Measurements from ENCODE around the gene ACAA1. TPM values are rescaled to one million over a fixed set of nuclear protein-coding genes. Genes with fewer than 3 reads are reported as not detected.
"Not testable (repeated sequence)": the region's sequence is repeated elsewhere in the genome, so short reads cannot be mapped to it uniquely, and the experiment has no call there.

ACAA1 gene
- total RNA-seq, 1 donor from 2014 or later: 62.0 TPM

DNA sequence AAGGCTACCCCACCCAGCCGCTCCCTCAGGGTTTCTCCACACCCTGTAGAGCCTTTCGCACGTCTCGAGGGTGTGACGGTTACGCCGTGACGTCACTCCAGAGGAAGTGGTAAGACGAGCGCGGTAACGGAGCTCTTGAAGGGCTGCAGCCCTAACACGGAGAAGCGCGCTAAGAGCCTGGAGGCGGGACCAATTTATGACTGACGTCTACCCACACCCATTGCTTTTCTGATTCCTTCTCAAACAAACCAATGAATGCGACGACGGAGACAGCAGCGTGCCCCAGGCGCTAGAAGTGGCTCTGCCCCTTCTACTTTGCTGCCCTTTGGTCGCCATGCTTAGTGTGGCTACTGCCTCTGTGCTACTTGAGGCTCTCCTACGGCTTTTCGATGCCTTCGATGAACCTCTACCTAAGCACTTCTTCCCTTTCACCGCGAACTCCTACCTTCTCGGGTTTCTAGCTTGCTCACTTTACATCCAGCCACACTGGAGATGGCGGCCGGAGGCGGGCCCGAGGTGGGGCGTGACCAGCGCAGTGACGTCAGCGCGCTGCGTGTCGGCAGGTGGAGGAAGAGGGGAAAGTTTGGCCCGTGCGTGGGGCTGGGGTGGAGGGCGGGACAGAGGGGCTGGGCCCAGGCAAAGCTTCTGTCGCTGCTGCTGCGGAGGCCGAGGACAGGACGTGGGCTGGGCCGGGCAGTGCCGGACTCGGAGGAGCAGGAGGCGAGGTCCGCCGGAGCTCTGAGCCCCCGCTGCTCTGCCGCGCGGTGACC lies 28.2 kb upstream of the ACAA1 start, which contains the start of gene OXSR1:
Gene OXSR1 (plus strand): TSS at position 586 of the 770 bp plus-strand sequence. CDS start 340 bp downstream, outside the sequence.
- Mint-ChIP-seq H3K27me3 (ENCODE audit: unreplicated experiment) (no peaks in the 10 kb centered on the region), H3K36me3 (ENCODE audit: unreplicated experiment) (no peaks in the 10 kb centered on the region), H3K9me3 (ENCODE audit: unreplicated experiment) (no peaks in the 10 kb centered on the region), H3K27ac (ENCODE audit: unreplicated experiment) (peak within 1 kb of the TSS; percentile 99), H3K4me1 (ENCODE audit: unreplicated experiment) (peaks cover 42% of the 10 kb centered on the region), H3K4me3 (ENCODE audit: unreplicated experiment) (peak within 1 kb of the TSS; percentile 84)
- TF ChIP-seq, protein P1, sequence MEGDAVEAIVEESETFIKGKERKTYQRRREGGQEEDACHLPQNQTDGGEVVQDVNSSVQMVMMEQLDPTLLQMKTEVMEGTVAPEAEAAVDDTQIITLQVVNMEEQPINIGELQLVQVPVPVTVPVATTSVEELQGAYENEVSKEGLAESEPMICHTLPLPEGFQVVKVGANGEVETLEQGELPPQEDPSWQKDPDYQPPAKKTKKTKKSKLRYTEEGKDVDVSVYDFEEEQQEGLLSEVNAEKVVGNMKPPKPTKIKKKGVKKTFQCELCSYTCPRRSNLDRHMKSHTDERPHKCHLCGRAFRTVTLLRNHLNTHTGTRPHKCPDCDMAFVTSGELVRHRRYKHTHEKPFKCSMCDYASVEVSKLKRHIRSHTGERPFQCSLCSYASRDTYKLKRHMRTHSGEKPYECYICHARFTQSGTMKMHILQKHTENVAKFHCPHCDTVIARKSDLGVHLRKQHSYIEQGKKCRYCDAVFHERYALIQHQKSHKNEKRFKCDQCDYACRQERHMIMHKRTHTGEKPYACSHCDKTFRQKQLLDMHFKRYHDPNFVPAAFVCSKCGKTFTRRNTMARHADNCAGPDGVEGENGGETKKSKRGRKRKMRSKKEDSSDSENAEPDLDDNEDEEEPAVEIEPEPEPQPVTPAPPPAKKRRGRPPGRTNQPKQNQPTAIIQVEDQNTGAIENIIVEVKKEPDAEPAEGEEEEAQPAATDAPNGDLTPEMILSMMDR (IDR thresholded peaks at IDR 0.05): no peak
- DNase-seq (ENCODE audit: extremely low spot score, unreplicated experiment): peak; percentile 98

DNA sequence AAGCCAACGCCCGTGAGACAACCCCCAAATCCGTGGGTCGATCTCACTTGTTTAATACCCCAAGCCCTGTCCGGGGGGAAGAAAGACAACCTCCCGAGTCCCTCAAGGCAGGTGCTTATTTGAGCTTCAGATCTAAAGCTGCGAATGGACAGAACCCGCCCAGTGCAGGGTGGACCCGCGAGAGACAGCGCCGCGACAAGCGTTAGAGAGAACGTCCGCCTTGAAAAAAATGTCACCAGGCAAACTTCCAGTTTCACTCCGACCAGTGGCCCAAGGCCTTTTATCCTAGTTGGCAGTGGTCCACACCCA lies 27.7 kb upstream of the ACAA1 start:
- no peaks in the 10 kb centered on the region for H3K27me3 Mint-ChIP-seq (ENCODE audit: unreplicated experiment)
- H3K27ac Mint-ChIP-seq (ENCODE audit: unreplicated experiment): peak overlapping the region; percentile 99
- peak overlapping the region; percentile 84 for H3K4me3 Mint-ChIP-seq (ENCODE audit: unreplicated experiment)
- H3K9me3 Mint-ChIP-seq (ENCODE audit: unreplicated experiment): no peaks in the 10 kb centered on the region
- H3K36me3 Mint-ChIP-seq (ENCODE audit: unreplicated experiment): no peaks in the 10 kb centered on the region
- no peak for DNase-seq (ENCODE audit: extremely low spot score, unreplicated experiment)
- peaks cover 42% of the 10 kb centered on the region for H3K4me1 Mint-ChIP-seq (ENCODE audit: unreplicated experiment)
- TF ChIP-seq, protein P1 (IDR thresholded peaks at IDR 0.05): no peak

DNA sequence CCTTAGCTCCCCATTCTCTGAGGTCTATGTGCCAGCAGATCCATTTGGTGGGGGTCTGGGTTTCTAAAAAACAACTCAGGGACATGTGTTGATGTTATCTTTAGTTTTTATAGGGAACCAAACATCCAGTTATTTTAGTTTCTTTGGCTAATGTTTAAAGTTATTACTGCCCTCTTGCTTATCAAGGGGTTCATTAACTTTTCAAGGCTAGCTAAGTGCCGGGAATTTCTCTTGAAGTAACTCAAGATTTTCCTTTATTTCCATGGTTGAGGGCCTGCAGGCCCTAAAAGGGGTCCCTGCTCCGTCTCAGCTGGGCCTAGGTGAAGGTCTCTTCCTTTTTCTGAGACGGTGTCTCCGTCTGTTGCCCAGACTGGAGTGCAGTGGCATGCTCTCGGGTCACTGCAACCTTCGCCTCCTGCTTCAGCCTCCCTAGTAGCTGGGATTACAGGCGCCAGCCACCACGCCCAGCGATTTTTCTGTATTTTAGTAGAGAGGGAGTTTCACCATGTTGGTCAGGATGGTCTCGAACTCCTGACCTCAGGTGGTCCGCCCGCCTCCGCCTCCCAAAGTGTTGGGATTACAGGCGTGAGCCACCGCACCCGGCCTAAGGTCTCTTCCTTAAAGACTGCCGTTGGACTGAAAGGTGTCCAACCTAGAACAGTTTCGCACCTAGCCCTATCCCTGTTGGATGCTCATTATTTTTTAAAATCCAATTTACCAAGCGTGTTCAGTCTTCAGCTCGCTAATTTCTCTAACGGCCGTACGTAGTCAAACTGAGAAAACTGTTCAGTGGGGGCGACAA lies 27.1 kb upstream of the ACAA1 start:
- Mint-ChIP-seq H3K27ac (ENCODE audit: unreplicated experiment) (peak overlapping the region; percentile 99), H3K36me3 (ENCODE audit: unreplicated experiment) (no peaks in the 10 kb centered on the region), H3K9me3 (ENCODE audit: unreplicated experiment) (no peaks in the 10 kb centered on the region), H3K4me1 (ENCODE audit: unreplicated experiment) (peaks cover 36% of the 10 kb centered on the region), H3K27me3 (ENCODE audit: unreplicated experiment) (no peaks in the 10 kb centered on the region), H3K4me3 (ENCODE audit: unreplicated experiment) (peak overlapping the region; percentile 84)
- TF ChIP-seq, protein P1 (IDR thresholded peaks at IDR 0.05): no peak
- no peak for DNase-seq (ENCODE audit: extremely low spot score, unreplicated experiment)

DNA sequence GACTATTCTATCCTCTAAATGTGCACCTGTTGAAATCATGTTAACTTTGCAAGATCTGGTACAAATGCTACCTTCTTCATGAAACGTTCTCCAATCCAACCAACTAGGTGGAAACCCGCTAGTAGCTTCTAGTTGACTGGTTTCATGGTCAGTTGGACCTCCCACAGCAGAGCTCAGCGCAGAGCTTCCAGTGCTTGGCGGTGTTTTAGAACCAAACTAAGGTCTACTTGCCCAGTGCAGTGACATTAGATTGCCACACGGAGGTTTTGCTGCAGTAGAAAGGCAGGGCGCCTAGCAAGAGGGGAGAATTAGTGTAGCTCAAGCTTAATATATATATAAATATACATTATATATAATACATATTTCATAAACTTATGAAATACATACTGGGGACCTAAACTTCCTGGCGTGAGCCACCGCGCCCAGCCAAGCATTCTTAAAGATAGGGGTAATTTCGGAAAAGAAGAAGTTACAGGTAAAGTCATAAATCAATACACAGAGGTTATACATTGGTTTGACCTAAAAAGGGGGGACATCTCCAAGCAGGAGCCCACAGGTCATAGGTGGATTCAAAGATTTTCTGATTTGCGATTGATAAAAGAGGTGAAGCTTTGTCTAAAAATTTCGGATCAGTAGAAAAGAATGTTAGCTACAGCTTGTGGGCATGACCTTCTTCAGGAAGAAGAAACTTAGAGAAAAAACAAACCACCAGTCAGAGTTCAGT lies 26.4 kb upstream of the ACAA1 start:
- no peaks in the 10 kb centered on the region for H3K36me3 Mint-ChIP-seq (ENCODE audit: unreplicated experiment)
- DNase-seq (ENCODE audit: extremely low spot score, unreplicated experiment): no peak
- no peak overlapping the region for H3K27ac Mint-ChIP-seq (ENCODE audit: unreplicated experiment)
- TF ChIP-seq, protein P1 (IDR thresholded peaks at IDR 0.05): peak; percentile 22
- no peak overlapping the region for H3K4me3 Mint-ChIP-seq (ENCODE audit: unreplicated experiment)
- peaks cover 29% of the 10 kb centered on the region for H3K4me1 Mint-ChIP-seq (ENCODE audit: unreplicated experiment)
- H3K9me3 Mint-ChIP-seq (ENCODE audit: unreplicated experiment): no peaks in the 10 kb centered on the region
- no peaks in the 10 kb centered on the region for H3K27me3 Mint-ChIP-seq (ENCODE audit: unreplicated experiment)

DNA sequence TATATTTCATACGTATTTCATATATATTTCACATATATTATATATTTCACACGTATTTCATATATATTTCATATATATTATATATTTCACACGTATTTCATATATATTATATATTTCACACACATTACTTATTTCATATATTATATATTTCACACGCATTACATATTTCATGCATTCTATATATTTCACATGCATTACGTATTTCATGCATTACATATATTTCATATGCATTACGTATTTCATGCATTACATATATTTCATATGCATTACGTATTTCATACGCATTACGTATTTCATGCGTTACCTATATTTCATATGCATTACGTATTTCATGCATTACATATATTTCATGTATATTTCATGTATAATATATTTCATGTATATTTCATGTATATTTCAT lies 23.8 kb upstream of the ACAA1 start:
- not testable (repeated sequence) for H3K36me3 Mint-ChIP-seq (ENCODE audit: unreplicated experiment)

More for the DNA sequence above, 23.8 kb upstream of the ACAA1 start:
- H3K9me3 Mint-ChIP-seq (ENCODE audit: unreplicated experiment); H3K27ac Mint-ChIP-seq (ENCODE audit: unreplicated experiment); H3K4me1 Mint-ChIP-seq (ENCODE audit: unreplicated experiment); DNase-seq (ENCODE audit: extremely low spot score, unreplicated experiment); H3K27me3 Mint-ChIP-seq (ENCODE audit: unreplicated experiment); H3K4me3 Mint-ChIP-seq (ENCODE audit: unreplicated experiment): not testable (repeated sequence)

Data from osteocyte (in vitro differentiated cells).